SKM-1 (cell line): ENCODE results near the gene OSBPL5.

ENCODE experiments used
- DNase-seq: peaks from one replicate; lab custom pipeline; 2025; ENCODE audit not compliant: unreplicated experiment; lab: John Stamatoyannopoulos, UW

The OSBPL5 gene

GRCh38 chr11:3135481-3136440 lies 29.3 kb downstream of the OSBPL5 start:
- DNase-seq: no peak

- no peak for DNase-seq
These were observed 30.2 kb downstream of the OSBPL5 start for GRCh38 chr11:3134651-3135480.

GRCh38 chr11:3134218-3134621 lies 30.9 kb downstream of the OSBPL5 start:
- no peak for DNase-seq

- DNase-seq: no peak
These were observed 31.6 kb downstream of the OSBPL5 start for GRCh38 chr11:3133261-3134217.

GRCh38 chr11:3132831-3133260 lies 32.3 kb downstream of the OSBPL5 start:
- DNase-seq: no peak

GRCh38 chr11:3132271-3132781 lies 32.8 kb downstream of the OSBPL5 start:
- DNase-seq: no peak

GRCh38 chr11:3131330-3131941 lies 33.7 kb downstream of the OSBPL5 start:
- no peak for DNase-seq

GRCh38 chr11:3130269-3131071 lies 34.6 kb downstream of the OSBPL5 start:
- no peak for DNase-seq

GRCh38 chr11:3129591-3130268 lies 35.4 kb downstream of the OSBPL5 start:
- no peak for DNase-seq

- no peak for DNase-seq
These were observed 35.9 kb downstream of the OSBPL5 start for GRCh38 chr11:3129181-3129590.

- DNase-seq: no peak
These were observed 36.5 kb downstream of the OSBPL5 start for GRCh38 chr11:3128356-3129180.

- no peak for DNase-seq
These were observed 37.3 kb downstream of the OSBPL5 start for GRCh38 chr11:3127706-3128355.

- no peak for DNase-seq
These were observed 38.0 kb downstream of the OSBPL5 start for GRCh38 chr11:3126901-3127691.

- no peak for DNase-seq
These were observed 38.8 kb downstream of the OSBPL5 start for GRCh38 chr11:3126207-3126865.

- no peak for DNase-seq
These were observed 40.3 kb downstream of the OSBPL5 start for GRCh38 chr11:3124821-3125220.
